K562 (cell line): ENCODE data around the gene MAP2K4. TPM values are rescaled to one million over a fixed set of nuclear protein-coding genes. Genes with fewer than 3 reads are reported as not detected.
A peak's percentile ranks its signal among the peaks of the same experiment; 100 is the strongest.

Experiments
- CBX2 ChIP-seq: fragments of 200-600 bp; sonication (generic); IDR thresholded peaks from one replicate; pipeline ENCODE4 v1.6.1; 2012; ENCODE audit warnings: mild to moderate bottlenecking, low read length, inconsistent platforms; ENCODE audit not compliant: insufficient read depth, poor library complexity, severe bottlenecking
- EGR1 ChIP-seq: fragments of 450-650 bp; conservative IDR thresholded peaks from 2 replicates; pipeline ENCODE4 v1.6.1; 2017; ENCODE audit warnings: mild to moderate bottlenecking
- EP300 ChIP-seq: IDR thresholded peaks from 2 replicates; pipeline ENCODE4 v1.6.1; 2012; ENCODE audit warnings: low read length, improper control_type of control experiment
- ETV6 ChIP-seq, 3 experiments: fragments of 150-350 bp in 1 of 3; sonication (generic) in 1 of 3; formaldehyde crosslinking in 1 of 3; IDR thresholded peaks; 2 replicates each; pipeline versions ENCODE4 v1.6.1 to v1.8.0; 2014 to 2022; ENCODE audit warnings: borderline replicate concordance in 2 of 3, low read depth in 2 of 3, antibody characterized with exemption in 1 of 3, low read length in 1 of 3, mild to moderate bottlenecking in 1 of 3, missing genetic modification reagents in 1 of 3
- NBN ChIP-seq: fragments of 450-650 bp; IDR thresholded peaks from 2 replicates; pipeline ENCODE4 v1.6.1; 2016; ENCODE audit warnings: low read depth, mild to moderate bottlenecking
- NFE2 ChIP-seq: IDR thresholded peaks from 2 replicates; pipeline ENCODE4 v1.6.1; 2014; ENCODE audit warnings: antibody characterized with exemption, low read depth
- NFRKB ChIP-seq: fragments of 450-650 bp; IDR thresholded peaks from 2 replicates; pipeline ENCODE4 v1.6.1; 2016; ENCODE audit warnings: low read depth
- NONO ChIP-seq, 2 experiments: fragments of 200-400 bp in 1 of 2; fragments of 450-650 bp in 1 of 2; formaldehyde crosslinking in 1 of 2; IDR thresholded peaks; 2 replicates each; pipeline ENCODE4 v1.6.1; 2017; ENCODE audit warnings: low read depth in 2 of 2, mild to moderate bottlenecking in 2 of 2, moderate library complexity in 2 of 2, low read length in 1 of 2
- RBM15 ChIP-seq: fragments of 200-400 bp; formaldehyde crosslinking; IDR thresholded peaks from 2 replicates; pipeline ENCODE4 v1.6.1; 2018; ENCODE audit warnings: mild to moderate bottlenecking, low read length, moderate library complexity; ENCODE audit not compliant: insufficient read depth
- RFX7 ChIP-seq: fragments of 250-450 bp; sonication (Bioruptor Pico); IDR thresholded peaks from 2 replicates; pipeline ENCODE4 v1.5.1; 2021; ENCODE audit warnings: mild to moderate bottlenecking
- SMAD3 ChIP-seq: fragments of 450-650 bp; formaldehyde crosslinking; conservative IDR thresholded peaks from 2 replicates; pipeline ENCODE4 v1.4.0; 2020; ENCODE audit warnings: mild to moderate bottlenecking
- SRSF7 ChIP-seq: fragments of 200-400 bp; formaldehyde crosslinking; optimal IDR thresholded peaks from 2 replicates; pipeline ENCODE3; 2017; ENCODE audit warnings: mild to moderate bottlenecking, low read depth, low read length
- SRSF9 ChIP-seq: fragments of 200-400 bp; formaldehyde crosslinking; IDR thresholded peaks from 2 replicates; pipeline ENCODE4 v1.6.1; 2017; ENCODE audit warnings: low read depth, low read length, borderline replicate concordance
- TBL1XR1 ChIP-seq, 2 experiments: IDR thresholded peaks; 2 replicates each; pipeline ENCODE4 v1.6.1; 2012; ENCODE audit warnings: improper control_type of control experiment in 2 of 2, low read length in 2 of 2, mild to moderate bottlenecking in 1 of 2
- TGIF2 ChIP-seq: sonication (generic); formaldehyde crosslinking; IDR thresholded peaks from 2 replicates; pipeline ENCODE4 v1.8.1; 2022; ENCODE audit warnings: mild to moderate bottlenecking, missing genetic modification reagents, moderate library complexity
- WHSC1 ChIP-seq: IDR thresholded peaks from one replicate; pipeline ENCODE4 v1.6.1; 2012; ENCODE audit warnings: low read length, control low read depth, inconsistent platforms
- ZKSCAN8 ChIP-seq: fragments of 200-800 bp; sonication (Bioruptor generic); IDR thresholded peaks from 2 replicates; pipeline ENCODE4 v1.6.1; 2016; ENCODE audit warnings: missing genetic modification characterization, missing compliant biosample characterization
- ZNF133 ChIP-seq: fragments of 250-450 bp; sonication (Bioruptor Pico); IDR thresholded peaks from 2 replicates; pipeline ENCODE4 v1.4.0; 2020; ENCODE audit warnings: mild to moderate bottlenecking
- ZNF324 ChIP-seq: fragments of 250-450 bp; sonication (Bioruptor Pico); IDR thresholded peaks from 2 replicates; pipeline ENCODE4 v1.4.0; 2020; ENCODE audit warnings: mild to moderate bottlenecking
- ZNF395 ChIP-seq: fragments of 200-800 bp; sonication (Bioruptor generic); IDR thresholded peaks from 2 replicates; pipeline ENCODE4 v1.6.1; 2017; ENCODE audit warnings: missing genetic modification characterization, missing compliant biosample characterization
- ZNF431 ChIP-seq: sonication (generic); formaldehyde crosslinking; IDR thresholded peaks from 2 replicates; pipeline ENCODE4 v1.8.0; 2022; ENCODE audit warnings: mild to moderate bottlenecking, missing genetic modification reagents
- ZNF57 ChIP-seq: fragments of 450-650 bp; formaldehyde crosslinking; IDR thresholded peaks from 2 replicates; pipeline ENCODE4 v1.4.0; 2020; ENCODE audit warnings: mild to moderate bottlenecking, moderate library complexity
- polyA plus RNA-seq, 8 experiments: library from polyadenylated mRNA; depleted of rRNA in 4 of 8; stranded (reverse) in 5 of 8; unstranded in 3 of 8; fragments of >200 nt; fragmentation: Nextera tagmentation in 2 of 8; fragmentation: Illumina TruSeq in 1 of 8; extraction: Ambion mirVana in 2 of 8; extraction: Trizol in 1 of 8; gene quantifications; 2 replicates each; pipeline versions ENCODE4 v1.2.1 to v1.2.3, GENCODE V29; 2011 to 2014; ENCODE audit warnings: inconsistent platforms in 1 of 8, missing spikeins in 1 of 8
- total RNA-seq, 7 experiments: library from RNA; depleted of rRNA in 6 of 7; stranded (reverse); fragments of >200 nt in 6 of 7; fragmentation: Illumina TruSeq in 2 of 7; extraction: Trizol in 2 of 7; gene quantifications; 2 replicates each; pipeline versions ENCODE4 v1.2.1 to v1.2.3, GENCODE V29; 2011 to 2021; ENCODE audit warnings: low replicate concordance in 1 of 7
- TF ChIP-seq, protein P1 (sequence below): fragments of 450-650 bp; IDR thresholded peaks from 2 replicates; pipeline ENCODE4 v1.6.1; 2016; ENCODE audit warnings: mild to moderate bottlenecking

Gene MAP2K4
- total and polyA plus RNA-seq, 9 of the 15 experiments (the other 6 are each of a cell fraction or from before 2014, with no cell fraction given), result 3.0 to 15.9 (median 10.8) TPM

- TF ChIP-seq ZNF395 (CRISPR knock-in tag), result no peak
- TF ChIP-seq RBM15, result no peak
- no peak for TF ChIP-seq RFX7 (CRISPR knock-in tag)
- TF ChIP-seq ZNF57 (CRISPR knock-in tag), result no peak
- TF ChIP-seq, protein P1, sequence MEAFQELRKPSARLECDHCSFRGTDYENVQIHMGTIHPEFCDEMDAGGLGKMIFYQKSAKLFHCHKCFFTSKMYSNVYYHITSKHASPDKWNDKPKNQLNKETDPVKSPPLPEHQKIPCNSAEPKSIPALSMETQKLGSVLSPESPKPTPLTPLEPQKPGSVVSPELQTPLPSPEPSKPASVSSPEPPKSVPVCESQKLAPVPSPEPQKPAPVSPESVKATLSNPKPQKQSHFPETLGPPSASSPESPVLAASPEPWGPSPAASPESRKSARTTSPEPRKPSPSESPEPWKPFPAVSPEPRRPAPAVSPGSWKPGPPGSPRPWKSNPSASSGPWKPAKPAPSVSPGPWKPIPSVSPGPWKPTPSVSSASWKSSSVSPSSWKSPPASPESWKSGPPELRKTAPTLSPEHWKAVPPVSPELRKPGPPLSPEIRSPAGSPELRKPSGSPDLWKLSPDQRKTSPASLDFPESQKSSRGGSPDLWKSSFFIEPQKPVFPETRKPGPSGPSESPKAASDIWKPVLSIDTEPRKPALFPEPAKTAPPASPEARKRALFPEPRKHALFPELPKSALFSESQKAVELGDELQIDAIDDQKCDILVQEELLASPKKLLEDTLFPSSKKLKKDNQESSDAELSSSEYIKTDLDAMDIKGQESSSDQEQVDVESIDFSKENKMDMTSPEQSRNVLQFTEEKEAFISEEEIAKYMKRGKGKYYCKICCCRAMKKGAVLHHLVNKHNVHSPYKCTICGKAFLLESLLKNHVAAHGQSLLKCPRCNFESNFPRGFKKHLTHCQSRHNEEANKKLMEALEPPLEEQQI, result 0 out of 2 replicates have a peak, but pooled peaks have one; percentile 39
- TF ChIP-seq SRSF9, result no peak
- no peak for TF ChIP-seq WHSC1
- no peak for TF ChIP-seq ZNF431 (CRISPR knock-in tag)
- no peak for TF ChIP-seq SRSF7
- TF ChIP-seq ETV6 (IDR thresholded peaks at IDR 0.05; ENCODE audit: borderline replicate concordance in 1 of 2, low read depth in 2 of 2, low read length in 1 of 2), result no peak
- TF ChIP-seq ETV6 (CRISPR knock-in tag; IDR thresholded peaks at IDR 0.05; ENCODE audit: borderline replicate concordance), result no peak
- no peak for TF ChIP-seq NFE2
- peak in 1 of 2 experiments; percentile 87; a peak in 2 of 4 replicates for TF ChIP-seq NONO (IDR thresholded peaks at IDR 0.05; ENCODE audit: low read depth in 2 of 2, low read length in 1 of 2)
- no peak for TF ChIP-seq TGIF2
- no peak for TF ChIP-seq EP300
- no peak for TF ChIP-seq SMAD3 (CRISPR knock-in tag)
- no peak for TF ChIP-seq CBX2
- TF ChIP-seq ZKSCAN8 (CRISPR knock-in tag), result no peak
- TF ChIP-seq EGR1, result peak; percentile 36
- TF ChIP-seq NFRKB, result peak; percentile 76; the same call in 1 of the 2 replicates
- no peak for TF ChIP-seq TBL1XR1 (IDR thresholded peaks at IDR 0.05; ENCODE audit: low read length in 2 of 2)
- TF ChIP-seq ZNF324 (CRISPR knock-in tag), result no peak
- TF ChIP-seq NBN, result 0 out of 2 replicates have a peak, but pooled peaks have one; percentile 25
- TF ChIP-seq ZNF133 (CRISPR knock-in tag), result no peak
These were observed 23.3 kb upstream of the MAP2K4 start, which contains the start of gene ZNF18 (continued) for GRCh38 chr17:11997147-11997971.
